SK-N-SH (cell line): Measurements from ENCODE around the gene HHIPL1.

Experiments used
- FOXM1 ChIP-seq: IDR thresholded peaks from 2 replicates; pipeline ENCODE4 v1.4.0; 2012; ENCODE audit warnings: low read depth, mild to moderate bottlenecking
- NFIC ChIP-seq: IDR thresholded peaks from 2 replicates; pipeline ENCODE4 v1.4.0; 2012; ENCODE audit warnings: borderline replicate concordance
- NRF1 ChIP-seq: IDR thresholded peaks from 2 replicates; pipeline ENCODE4 v1.6.1; 2012; ENCODE audit warnings: low read depth, mild to moderate bottlenecking, low read length
- POLR2AphosphoS5 ChIP-seq: IDR thresholded peaks from 2 replicates; pipeline ENCODE4 v1.6.1; 2012; ENCODE audit warnings: low read depth, low read length
- TF ChIP-seq, protein P1 (sequence below): fragments of 200-600 bp; sonication (generic); IDR thresholded peaks from 2 replicates; pipeline ENCODE4 v1.6.1; 2017; ENCODE audit warnings: antibody characterized with exemption, mild to moderate bottlenecking, moderate library complexity
- TF ChIP-seq, protein P2 (sequence below): fragments of 150-350 bp; IDR thresholded peaks from 2 replicates; pipeline ENCODE4 v1.6.1; 2017; ENCODE audit warnings: antibody characterized with exemption, low read length, low read depth, borderline replicate concordance

DNA sequence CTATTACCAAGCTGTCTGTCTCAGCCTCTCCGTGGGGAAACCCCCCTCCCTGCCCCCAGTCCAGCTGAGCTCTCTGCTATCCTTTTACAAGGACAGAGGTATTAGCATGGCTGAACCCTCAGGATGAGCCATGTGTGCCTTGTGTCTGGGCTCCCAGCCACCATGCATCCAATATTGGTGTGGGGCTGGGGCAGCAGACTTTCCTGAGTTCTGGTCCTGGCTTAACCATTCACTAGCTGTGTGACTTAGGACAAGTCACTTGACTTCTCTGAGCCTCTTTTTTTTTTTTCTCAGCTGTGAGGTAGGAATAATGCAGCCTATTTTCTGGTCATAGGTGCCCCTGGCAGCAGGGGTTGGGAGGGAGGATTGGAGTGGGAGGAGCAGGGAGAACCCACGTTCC lies 22.1 kb downstream of the HHIPL1 start:
- TF ChIP-seq, protein P1, sequence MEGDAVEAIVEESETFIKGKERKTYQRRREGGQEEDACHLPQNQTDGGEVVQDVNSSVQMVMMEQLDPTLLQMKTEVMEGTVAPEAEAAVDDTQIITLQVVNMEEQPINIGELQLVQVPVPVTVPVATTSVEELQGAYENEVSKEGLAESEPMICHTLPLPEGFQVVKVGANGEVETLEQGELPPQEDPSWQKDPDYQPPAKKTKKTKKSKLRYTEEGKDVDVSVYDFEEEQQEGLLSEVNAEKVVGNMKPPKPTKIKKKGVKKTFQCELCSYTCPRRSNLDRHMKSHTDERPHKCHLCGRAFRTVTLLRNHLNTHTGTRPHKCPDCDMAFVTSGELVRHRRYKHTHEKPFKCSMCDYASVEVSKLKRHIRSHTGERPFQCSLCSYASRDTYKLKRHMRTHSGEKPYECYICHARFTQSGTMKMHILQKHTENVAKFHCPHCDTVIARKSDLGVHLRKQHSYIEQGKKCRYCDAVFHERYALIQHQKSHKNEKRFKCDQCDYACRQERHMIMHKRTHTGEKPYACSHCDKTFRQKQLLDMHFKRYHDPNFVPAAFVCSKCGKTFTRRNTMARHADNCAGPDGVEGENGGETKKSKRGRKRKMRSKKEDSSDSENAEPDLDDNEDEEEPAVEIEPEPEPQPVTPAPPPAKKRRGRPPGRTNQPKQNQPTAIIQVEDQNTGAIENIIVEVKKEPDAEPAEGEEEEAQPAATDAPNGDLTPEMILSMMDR = no peak
- TF ChIP-seq, protein P2, sequence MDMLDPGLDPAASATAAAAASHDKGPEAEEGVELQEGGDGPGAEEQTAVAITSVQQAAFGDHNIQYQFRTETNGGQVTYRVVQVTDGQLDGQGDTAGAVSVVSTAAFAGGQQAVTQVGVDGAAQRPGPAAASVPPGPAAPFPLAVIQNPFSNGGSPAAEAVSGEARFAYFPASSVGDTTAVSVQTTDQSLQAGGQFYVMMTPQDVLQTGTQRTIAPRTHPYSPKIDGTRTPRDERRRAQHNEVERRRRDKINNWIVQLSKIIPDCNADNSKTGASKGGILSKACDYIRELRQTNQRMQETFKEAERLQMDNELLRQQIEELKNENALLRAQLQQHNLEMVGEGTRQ = no peak
- no peak for TF ChIP-seq FOXM1
- no peak for TF ChIP-seq NRF1
- no peak for TF ChIP-seq NFIC
- no peak for TF ChIP-seq POLR2AphosphoS5
